Measurements from ENCODE around the gene SASH1. TPM values are rescaled to one million over a fixed set of nuclear protein-coding genes. Genes with fewer than 3 reads are reported as not detected.

The SASH1 gene
- total and polyA plus RNA-seq, 9 of the 15 experiments (the other 6 are each of a cell fraction or from before 2014, with no cell fraction given): 0.35 to 3.5 (median 1.6) TPM

GRCh38 chr6:148572676-148573335, 230.2 kb downstream of the SASH1 start (continued):
- TF ChIP-seq XRCC3 (IDR thresholded peaks at IDR 0.05) (no peak), ZBTB1 (CRISPR knock-in tag; IDR thresholded peaks at IDR 0.05; ENCODE audit: borderline replicate concordance, low read depth) (no peak), TFE3 (CRISPR knock-in tag; IDR thresholded peaks at IDR 0.05) (no peak), ZNF395 (CRISPR knock-in tag; IDR thresholded peaks at IDR 0.05) (no peak)
- TF ChIP-seq, protein P1, sequence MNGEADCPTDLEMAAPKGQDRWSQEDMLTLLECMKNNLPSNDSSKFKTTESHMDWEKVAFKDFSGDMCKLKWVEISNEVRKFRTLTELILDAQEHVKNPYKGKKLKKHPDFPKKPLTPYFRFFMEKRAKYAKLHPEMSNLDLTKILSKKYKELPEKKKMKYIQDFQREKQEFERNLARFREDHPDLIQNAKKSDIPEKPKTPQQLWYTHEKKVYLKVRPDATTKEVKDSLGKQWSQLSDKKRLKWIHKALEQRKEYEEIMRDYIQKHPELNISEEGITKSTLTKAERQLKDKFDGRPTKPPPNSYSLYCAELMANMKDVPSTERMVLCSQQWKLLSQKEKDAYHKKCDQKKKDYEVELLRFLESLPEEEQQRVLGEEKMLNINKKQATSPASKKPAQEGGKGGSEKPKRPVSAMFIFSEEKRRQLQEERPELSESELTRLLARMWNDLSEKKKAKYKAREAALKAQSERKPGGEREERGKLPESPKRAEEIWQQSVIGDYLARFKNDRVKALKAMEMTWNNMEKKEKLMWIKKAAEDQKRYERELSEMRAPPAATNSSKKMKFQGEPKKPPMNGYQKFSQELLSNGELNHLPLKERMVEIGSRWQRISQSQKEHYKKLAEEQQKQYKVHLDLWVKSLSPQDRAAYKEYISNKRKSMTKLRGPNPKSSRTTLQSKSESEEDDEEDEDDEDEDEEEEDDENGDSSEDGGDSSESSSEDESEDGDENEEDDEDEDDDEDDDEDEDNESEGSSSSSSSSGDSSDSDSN (IDR thresholded peaks at IDR 0.05; ENCODE audit: borderline replicate concordance in 1 of 2, low read depth in 2 of 2, low read length in 2 of 2): no peak
